D721Med (cell line): ENCODE measurements around the gene SSBP4.

Source experiments
- DNase-seq: peaks from one replicate; pipeline ENCODE4 v3.0.0; 2011; ENCODE audit warnings: low spot score; ENCODE audit not compliant: insufficient read length
- FAIRE-seq: peaks from 2 replicates; lab custom pipeline; 2011; peaks lifted over from hg19 to GRCh38; lab: Jason Lieb, UNC
- TF ChIP-seq, protein P1 (sequence below): IDR thresholded peaks from 2 replicates; pipeline ENCODE4 v1.5.1; 2012; ENCODE audit warnings: mild to moderate bottlenecking, control low read depth; ENCODE audit not compliant: insufficient read depth; ENCODE audit errors: missing control alignments

SSBP4 gene

DNA sequence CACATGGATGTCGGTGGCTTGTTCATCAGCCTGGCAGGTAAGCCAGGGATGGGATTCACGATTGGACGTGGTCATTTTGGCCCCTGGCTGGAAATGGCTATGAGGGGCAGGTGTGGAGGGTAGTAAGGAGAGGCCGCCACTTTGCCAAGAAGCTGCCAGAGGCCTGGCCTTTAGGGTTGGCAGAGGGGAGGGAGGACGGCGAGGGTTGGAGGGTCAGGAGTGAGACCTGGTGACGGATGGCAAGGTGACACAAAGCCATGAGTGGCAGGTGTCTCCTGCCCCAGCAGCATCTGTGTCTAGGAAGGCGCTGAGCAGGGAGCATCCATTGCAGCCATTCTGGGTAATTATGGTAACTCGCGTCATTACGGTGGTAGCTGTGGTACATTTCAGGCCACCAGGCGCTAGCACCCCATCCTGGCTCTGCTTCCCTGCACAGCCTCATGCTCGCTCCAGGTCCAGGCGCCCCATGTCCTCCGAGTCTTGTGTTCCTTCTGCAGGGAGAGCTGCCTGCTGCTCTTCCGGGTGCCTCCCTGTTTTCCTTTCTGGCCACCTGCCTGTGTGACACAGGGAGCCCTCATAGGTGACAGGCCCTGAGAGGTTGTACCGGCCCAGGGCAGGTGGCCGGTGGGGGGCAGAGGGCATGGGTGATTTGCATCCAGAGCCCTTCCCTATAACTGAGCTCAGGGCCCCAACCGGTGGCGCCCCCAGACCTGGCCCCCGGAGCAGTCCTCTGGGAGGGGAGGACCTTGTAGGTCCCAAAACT, 4.2 kb downstream of the SSBP4 start:
- TF ChIP-seq, protein P1, sequence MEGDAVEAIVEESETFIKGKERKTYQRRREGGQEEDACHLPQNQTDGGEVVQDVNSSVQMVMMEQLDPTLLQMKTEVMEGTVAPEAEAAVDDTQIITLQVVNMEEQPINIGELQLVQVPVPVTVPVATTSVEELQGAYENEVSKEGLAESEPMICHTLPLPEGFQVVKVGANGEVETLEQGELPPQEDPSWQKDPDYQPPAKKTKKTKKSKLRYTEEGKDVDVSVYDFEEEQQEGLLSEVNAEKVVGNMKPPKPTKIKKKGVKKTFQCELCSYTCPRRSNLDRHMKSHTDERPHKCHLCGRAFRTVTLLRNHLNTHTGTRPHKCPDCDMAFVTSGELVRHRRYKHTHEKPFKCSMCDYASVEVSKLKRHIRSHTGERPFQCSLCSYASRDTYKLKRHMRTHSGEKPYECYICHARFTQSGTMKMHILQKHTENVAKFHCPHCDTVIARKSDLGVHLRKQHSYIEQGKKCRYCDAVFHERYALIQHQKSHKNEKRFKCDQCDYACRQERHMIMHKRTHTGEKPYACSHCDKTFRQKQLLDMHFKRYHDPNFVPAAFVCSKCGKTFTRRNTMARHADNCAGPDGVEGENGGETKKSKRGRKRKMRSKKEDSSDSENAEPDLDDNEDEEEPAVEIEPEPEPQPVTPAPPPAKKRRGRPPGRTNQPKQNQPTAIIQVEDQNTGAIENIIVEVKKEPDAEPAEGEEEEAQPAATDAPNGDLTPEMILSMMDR = no peak
- FAIRE-seq = no peak
- no peak for DNase-seq

DNA sequence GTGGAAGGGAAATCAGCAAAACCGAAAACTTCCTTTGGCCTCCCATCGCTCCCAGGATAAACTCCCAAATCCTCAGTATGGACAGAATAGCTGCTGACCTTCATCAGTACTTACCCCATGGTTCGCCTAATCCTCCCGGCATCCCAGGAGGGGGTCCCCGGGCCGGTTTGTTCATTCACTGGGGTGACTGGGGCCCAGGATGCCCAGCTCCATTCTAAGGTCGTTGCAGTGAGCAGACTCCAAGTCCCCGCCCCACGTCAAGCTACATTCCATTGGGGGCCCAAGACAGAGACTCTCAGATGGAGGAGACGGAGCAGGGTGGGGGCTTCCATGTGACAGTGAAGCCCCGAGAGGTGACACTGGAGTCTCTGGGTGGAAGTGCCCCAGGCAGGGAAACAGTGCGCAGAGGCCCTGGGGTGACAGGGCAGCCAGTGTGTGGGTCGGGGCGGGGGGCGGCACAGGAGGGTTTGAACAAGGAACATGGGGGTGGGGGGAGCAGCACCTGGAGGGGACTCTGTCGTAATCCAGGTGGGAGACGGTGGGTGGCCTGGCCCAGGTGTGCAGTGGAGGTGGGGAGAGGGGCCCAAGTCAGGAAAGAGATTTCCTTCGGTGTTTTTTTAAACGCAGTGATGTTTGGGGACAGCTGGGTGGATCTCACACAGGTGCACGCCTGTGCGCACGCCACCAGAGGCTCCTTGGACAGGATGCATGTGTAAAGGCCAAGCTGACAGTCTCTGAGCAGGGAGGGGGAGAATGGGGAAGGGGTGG, 5.1 kb downstream of the SSBP4 start:
- FAIRE-seq = no peak
- TF ChIP-seq, protein P1 = no peak
- no peak for DNase-seq

DNA sequence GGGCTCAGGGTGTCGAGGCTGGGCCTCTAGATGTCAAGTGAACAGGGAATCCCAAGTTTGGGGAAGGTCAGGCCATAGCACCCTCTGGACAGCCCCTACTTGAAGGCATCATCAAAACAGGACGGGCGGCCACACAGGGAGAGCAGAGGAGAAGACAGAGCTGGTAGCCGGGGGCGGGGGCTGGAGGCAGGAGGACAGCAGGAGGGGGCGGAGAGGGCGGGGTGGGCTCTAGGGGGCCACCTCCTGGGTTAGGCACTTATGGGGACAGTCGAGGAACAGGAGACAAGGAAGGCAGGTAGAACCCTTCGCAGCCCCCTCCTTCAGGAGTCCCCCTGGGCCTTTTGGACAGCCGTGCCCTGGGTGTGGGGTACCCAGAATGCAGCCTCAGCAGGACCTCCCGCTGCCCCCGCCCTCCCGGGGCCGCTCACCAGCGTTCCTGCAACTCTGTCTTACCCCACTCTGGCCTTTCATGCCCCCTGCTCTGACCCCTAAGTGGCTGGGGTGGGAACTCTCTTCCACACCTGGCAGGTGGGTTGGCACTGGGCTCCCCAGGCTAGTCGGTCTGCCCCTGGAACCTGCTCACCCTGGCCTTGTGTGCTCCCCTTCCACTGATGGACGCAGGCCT, 5.8 kb downstream of the SSBP4 start:
- TF ChIP-seq, protein P1 = no peak
- DNase-seq = no peak
- no peak for FAIRE-seq

DNA sequence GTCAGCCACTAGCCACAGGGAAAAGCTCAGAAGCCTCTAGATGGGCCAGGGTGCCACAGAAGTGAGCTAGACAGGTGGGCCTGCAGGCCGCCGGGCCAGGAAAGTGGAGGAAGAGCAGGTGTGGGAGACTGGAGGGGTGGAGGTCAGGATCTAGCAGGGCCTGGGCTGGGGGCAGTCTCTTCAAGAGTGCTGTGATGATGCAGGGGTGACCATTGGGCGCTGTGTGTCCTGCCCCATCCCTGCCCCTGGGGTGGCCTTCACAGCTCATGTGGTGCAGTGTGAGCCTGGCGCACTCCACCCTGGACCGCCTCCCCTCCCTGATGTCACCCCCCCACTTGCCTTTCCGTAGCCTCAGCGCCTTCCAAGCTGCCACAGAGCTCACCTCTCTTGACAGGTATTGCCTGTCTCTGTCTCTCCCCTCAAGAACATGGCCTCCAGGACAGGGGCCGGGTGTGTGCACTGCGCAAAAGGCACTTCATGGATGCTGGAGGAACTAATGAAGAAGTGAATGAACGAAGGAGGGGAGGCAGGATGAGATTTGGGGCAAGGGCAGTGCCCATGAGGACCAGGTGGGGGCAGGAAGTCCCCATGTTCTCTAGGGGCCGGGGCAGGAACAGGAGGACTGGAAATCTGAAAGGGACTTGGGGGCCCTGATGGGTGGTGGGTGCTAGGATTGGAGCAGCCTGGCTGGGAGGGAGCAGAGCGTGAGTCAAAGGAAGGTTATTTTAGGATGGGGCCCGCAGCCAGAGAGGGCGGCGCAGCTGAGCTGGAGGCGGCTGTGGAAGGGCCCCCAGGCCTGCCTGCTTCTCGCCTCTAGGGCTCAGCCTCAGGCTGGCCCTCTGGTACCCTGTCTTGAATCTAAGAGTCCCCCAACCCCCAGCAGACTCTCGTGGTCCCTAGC, 6.6 kb downstream of the SSBP4 start:
- DNase-seq = no peak
- TF ChIP-seq, protein P1 = no peak
- FAIRE-seq = no peak

DNA sequence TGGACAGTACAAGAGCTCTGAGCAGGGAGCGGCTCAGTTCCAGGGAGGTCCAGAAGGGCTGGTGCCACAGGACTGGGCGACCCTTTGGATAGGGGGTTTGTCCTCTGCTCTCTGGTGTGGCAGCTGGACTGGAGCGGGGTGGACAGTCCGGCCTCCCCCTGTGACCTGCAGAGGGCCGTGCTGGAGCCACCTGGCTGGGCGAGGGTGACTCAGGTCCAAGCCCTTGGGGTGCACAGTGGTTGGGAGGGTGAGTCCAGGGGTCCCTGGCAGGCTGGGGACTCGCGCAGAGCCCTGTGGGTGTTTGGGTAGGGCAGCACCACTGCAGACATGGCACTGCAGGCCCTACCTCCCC, 7.2 kb downstream of the SSBP4 start:
- TF ChIP-seq, protein P1 = no peak
- FAIRE-seq (no peak), DNase-seq (no peak)

DNA sequence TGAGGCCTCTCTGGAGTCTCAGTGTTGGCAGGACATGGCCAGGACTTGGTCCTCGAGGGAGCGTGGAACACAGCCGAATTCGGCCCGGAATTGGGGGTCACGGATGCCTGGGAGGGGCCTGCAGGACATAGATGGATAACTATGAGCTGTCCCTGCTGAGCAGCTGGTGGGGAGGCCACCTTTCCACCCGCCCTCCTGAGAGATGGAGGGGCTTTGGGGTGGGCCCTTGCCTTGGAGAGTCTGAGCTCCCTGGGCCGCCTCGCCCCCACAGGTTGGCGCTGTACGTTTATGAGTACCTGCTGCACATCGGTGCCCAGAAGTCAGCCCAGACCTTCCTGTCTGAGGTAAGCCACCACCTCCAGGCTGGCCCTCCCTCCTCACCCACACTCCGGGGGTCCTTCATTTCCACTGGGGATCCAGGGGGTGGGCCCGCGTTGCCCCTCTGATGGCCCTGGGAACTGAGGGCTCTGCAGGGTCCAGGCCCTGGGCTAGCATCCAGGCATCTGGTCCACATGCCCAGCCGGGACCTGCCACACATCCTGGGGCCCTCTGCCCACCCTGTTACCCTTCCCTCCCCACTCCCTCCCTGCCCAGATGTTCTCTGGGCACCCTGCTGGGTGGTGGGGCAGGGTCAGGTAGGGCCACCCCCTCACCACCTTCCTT, 8.0 kb downstream of the SSBP4 start:
- FAIRE-seq (no peak), DNase-seq (no peak)
- TF ChIP-seq, protein P1 = no peak
